NCI-H446 treated with DMSO at 0.1 percent for 48 hours (cell line): Measurements from ENCODE around the gene CLDN14.

Experiments
- DNase-seq: peaks from one replicate; lab custom pipeline; 2025; lab: John Stamatoyannopoulos, UW

The CLDN14 gene

GRCh38 chr21:36433059-36433709 is 46.7 kb downstream of the CLDN14 start:
- DNase-seq: no peak

GRCh38 chr21:36431252-36431651 is 48.7 kb downstream of the CLDN14 start:
- DNase-seq: no peak

GRCh38 chr21:36430841-36431240 is 49.1 kb downstream of the CLDN14 start:
- no peak for DNase-seq

GRCh38 chr21:36429947-36430546 is 49.9 kb downstream of the CLDN14 start:
- no peak for DNase-seq

GRCh38 chr21:36428761-36429432 is 51.0 kb downstream of the CLDN14 start:
- no peak for DNase-seq

- DNase-seq: no peak
Observed at GRCh38 chr21:36427502-36427901, 52.4 kb downstream of the CLDN14 start.

GRCh38 chr21:36425286-36425685 is 54.6 kb downstream of the CLDN14 start:
- DNase-seq: no peak

- DNase-seq: no peak
Observed at GRCh38 chr21:36424592-36424991, 55.3 kb downstream of the CLDN14 start.

GRCh38 chr21:36423771-36424433 is 56.0 kb downstream of the CLDN14 start:
- no peak for DNase-seq

- no peak for DNase-seq
Observed at GRCh38 chr21:36422279-36423098, 57.4 kb downstream of the CLDN14 start.

GRCh38 chr21:36420571-36421339 is 59.2 kb downstream of the CLDN14 start:
- no peak for DNase-seq

- peak; percentile 14 for DNase-seq
Observed at GRCh38 chr21:36419996-36420395, 59.9 kb downstream of the CLDN14 start.

- no peak for DNase-seq
Observed at GRCh38 chr21:36419241-36419640, 60.7 kb downstream of the CLDN14 start.

- no peak for DNase-seq
Observed at GRCh38 chr21:36415375-36415774, 64.5 kb downstream of the CLDN14 start.

GRCh38 chr21:36412916-36413315 is 67.0 kb downstream of the CLDN14 start:
- DNase-seq: no peak

GRCh38 chr21:36411301-36411700 is 68.6 kb downstream of the CLDN14 start:
- DNase-seq: no peak
